ENCODE measurements around the gene SLC35E4. TPM values are rescaled to one million over a fixed set of nuclear protein-coding genes. Genes with fewer than 3 reads are reported as not detected.

The SLC35E4 gene
- total RNA-seq, 2 donors from 2014 or later: 4.6 to 10.5 TPM

DNA sequence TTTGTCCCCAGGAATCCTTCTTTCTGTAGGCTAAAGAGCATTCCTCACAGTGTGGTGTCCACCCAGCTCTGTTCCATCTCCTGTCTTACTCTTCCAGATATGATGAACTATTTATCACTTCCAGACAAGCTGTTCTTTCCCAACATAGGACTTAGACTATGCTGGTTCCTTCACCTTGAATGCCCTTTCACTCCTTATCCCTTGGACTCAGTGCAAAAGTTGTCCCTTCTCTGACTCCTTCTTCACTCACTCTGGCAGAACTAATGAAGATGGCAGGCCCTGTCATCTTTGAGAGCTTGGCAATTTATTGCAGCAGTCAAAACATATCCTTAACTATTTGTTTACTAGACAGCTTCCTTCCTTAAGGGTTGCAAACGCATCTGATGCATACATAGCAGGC, 55.6 kb downstream of the SLC35E4 start:
- intact Hi-C loops (cut with DNase I): no loop called here

DNA sequence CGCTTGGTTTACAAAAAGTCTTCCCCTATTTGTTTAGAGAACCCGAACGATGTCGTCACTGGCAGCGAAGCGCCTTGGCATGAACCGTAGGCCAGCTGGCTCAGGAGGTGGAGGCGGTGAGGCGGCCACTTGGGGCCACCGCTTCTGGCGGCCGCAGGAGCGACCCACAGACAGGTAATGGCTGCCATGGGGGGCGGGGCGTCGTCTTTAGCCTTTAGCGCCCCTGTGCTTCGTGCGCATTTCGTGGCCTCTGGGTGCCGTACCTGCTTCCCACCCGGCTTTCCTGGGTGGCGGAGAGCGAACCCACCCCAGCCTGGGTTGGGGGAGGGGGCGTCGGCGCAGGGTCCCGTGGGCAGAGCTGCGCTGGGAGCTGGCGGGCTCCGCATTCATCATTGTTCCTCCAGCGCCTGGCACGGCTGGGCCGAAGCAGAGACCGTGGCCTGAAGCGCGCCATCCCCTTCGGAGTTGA, 58.6 kb downstream of the SLC35E4 start:
- TF ChIP-seq POLR2A (IDR thresholded peaks at IDR 0.05) (peak; percentile 12), POLR2AphosphoS5 (IDR thresholded peaks at IDR 0.05) (peak; percentile 50)
- TF ChIP-seq, protein P1, sequence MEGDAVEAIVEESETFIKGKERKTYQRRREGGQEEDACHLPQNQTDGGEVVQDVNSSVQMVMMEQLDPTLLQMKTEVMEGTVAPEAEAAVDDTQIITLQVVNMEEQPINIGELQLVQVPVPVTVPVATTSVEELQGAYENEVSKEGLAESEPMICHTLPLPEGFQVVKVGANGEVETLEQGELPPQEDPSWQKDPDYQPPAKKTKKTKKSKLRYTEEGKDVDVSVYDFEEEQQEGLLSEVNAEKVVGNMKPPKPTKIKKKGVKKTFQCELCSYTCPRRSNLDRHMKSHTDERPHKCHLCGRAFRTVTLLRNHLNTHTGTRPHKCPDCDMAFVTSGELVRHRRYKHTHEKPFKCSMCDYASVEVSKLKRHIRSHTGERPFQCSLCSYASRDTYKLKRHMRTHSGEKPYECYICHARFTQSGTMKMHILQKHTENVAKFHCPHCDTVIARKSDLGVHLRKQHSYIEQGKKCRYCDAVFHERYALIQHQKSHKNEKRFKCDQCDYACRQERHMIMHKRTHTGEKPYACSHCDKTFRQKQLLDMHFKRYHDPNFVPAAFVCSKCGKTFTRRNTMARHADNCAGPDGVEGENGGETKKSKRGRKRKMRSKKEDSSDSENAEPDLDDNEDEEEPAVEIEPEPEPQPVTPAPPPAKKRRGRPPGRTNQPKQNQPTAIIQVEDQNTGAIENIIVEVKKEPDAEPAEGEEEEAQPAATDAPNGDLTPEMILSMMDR (IDR thresholded peaks at IDR 0.05): peak in 1 of 4 experiments; percentile 20
- H3K9me3 ChIP-seq: no peaks in the 10 kb centered on the region
- no peaks in the 10 kb centered on the region for H3K27me3 ChIP-seq (replicated peaks; ENCODE audit: insufficient read depth)
- DNase-seq (ENCODE audit: low spot score): peak; percentile 66
- H3K4me1 ChIP-seq (replicated peaks): no peaks in the 10 kb centered on the region
- WGBS: under 1% methylated on average over 24 of the region's 38 CpGs
- H3K4me3 ChIP-seq: peak overlapping the region; percentile 46 to 54
- peak overlapping the region; percentile 86 to 91 for H3K27ac ChIP-seq
- no peaks in the 10 kb centered on the region for H3K36me3 ChIP-seq
- intact Hi-C loops (cut with DNase I): no loop called here

More for the DNA sequence above, 55.6 kb downstream of the SLC35E4 start:
- no peak for TF ChIP-seq POLR2AphosphoS5 (IDR thresholded peaks at IDR 0.05)
- no peak for TF ChIP-seq POLR2A (IDR thresholded peaks at IDR 0.05)
- TF ChIP-seq, protein P1 (IDR thresholded peaks at IDR 0.05): no peak
- no peak for DNase-seq (ENCODE audit: low spot score)
- H3K27me3 ChIP-seq (replicated peaks; ENCODE audit: insufficient read depth): no peaks in the 10 kb centered on the region
- no peaks in the 10 kb centered on the region for H3K36me3 ChIP-seq
- WGBS: 88% methylated on average over 1 of the region's 1 CpG
- H3K9me3 ChIP-seq: no peaks in the 10 kb centered on the region
- H3K4me1 ChIP-seq (replicated peaks): no peaks in the 10 kb centered on the region
- no peak overlapping the region for H3K27ac ChIP-seq
- H3K4me3 ChIP-seq: no peak overlapping the region

DNA sequence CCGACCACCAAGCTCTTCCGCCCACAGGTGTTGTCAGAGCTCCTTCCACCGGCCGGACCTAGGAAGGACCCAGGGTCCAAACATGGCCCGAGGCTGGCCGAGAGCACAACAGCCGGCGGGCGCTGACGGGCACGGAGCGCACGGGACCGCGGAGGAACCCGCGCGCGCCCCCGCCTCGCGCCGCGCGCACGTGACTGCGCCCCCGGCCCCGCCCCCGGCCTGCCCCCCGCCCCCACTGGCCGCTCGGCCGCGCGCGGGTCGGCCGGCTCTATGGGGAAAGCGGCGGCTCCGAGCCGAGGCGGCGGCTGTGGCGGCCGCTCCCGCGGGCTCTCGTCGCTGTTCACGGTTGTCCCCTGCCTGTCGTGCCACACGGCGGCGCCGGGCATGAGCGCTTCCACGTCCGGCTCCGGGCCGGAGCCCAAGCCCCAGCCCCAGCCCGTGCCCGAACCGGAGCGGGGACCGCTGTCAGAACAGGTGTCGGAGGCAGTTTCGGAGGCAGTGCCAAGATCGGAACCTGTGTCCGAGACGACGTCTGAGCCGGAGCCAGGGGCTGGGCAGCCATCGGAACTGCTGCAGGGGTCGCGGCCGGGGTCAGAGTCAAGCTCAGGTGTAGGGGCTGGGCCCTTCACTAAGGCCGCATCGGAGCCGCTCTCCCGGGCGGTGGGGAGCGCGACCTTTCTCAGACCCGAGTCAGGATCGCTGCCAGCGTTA, 59.2 kb downstream of the SLC35E4 start, which contains the start of gene OSBP2:
OSBP2 (plus strand) TSS at position 235 of the 711 bp plus-strand sequence; CDS start at position 271, 36 bp downstream.
- H3K4me1 ChIP-seq (replicated peaks): no peaks in the 10 kb centered on the region
- WGBS: 7% methylated on average over 27 of the region's 88 CpGs

DNA sequence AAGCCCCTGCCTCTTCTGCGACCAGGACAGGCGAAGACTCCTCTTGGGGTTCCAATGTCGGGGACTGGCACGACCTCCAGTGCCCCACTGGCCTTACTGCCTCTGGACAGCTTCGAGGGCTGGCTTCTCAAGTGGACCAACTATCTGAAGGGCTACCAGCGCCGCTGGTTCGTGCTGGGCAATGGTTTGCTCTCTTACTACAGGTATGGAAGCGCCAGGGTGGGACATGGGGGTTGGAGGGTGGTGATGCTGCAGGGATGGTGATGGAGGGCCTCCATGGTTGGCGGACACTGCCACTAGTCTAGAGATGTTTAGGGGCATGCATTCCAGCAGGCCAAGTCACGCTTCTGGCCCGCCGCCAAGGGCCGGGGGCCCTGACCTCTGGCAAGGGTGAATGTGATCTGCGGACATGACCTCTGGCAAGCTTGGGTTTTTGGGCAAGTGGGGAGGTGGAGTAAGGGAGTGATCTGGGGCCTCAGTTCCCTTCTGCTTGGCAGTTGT, 59.8 kb downstream of the SLC35E4 start:
- Histone ChIP-seq H3K9me3 (no peaks in the 10 kb centered on the region), H3K27me3 (replicated peaks; ENCODE audit: insufficient read depth) (no peaks in the 10 kb centered on the region), H3K4me3 (peak overlapping the region; percentile 49 to 53), H3K36me3 (no peaks in the 10 kb centered on the region), H3K4me1 (replicated peaks) (no peaks in the 10 kb centered on the region), H3K27ac (peak overlapping the region in 1 of 2 donors; percentile 72)
- TF ChIP-seq, protein P1 (IDR thresholded peaks at IDR 0.05): no peak
- TF ChIP-seq POLR2AphosphoS5 (IDR thresholded peaks at IDR 0.05) (no peak), POLR2A (IDR thresholded peaks at IDR 0.05) (no peak)
- WGBS: 75% methylated on average over 13 of the region's 15 CpGs
- intact Hi-C loops (cut with DNase I): no loop called here
- no peak for DNase-seq (ENCODE audit: low spot score)

More for the DNA sequence above, 59.2 kb downstream of the SLC35E4 start, which contains the start of gene OSBP2:
- Histone ChIP-seq H3K36me3 (no peaks in the 10 kb centered on the region), H3K27ac (peak within 1 kb of the TSS; percentile 86 to 91), H3K9me3 (no peaks in the 10 kb centered on the region), H3K27me3 (replicated peaks; ENCODE audit: insufficient read depth) (no peaks in the 10 kb centered on the region), H3K4me3 (peak within 1 kb of the TSS; percentile 49 to 54)
- TF ChIP-seq POLR2AphosphoS5 (IDR thresholded peaks at IDR 0.05) (no peak), POLR2A (IDR thresholded peaks at IDR 0.05) (peak; percentile 37)
- TF ChIP-seq, protein P1 (IDR thresholded peaks at IDR 0.05): no peak
- peak; percentile 24 for DNase-seq (ENCODE audit: low spot score)
- intact Hi-C loops (cut with DNase I): no loop called here
